HepG2 (cell line): Measurements from ENCODE around the gene CHMP4B. TPM values are rescaled to one million over a fixed set of nuclear protein-coding genes. Genes with fewer than 3 reads are reported as not detected.
A peak's percentile ranks its signal among the peaks of the same experiment; 100 is the strongest.

Source experiments
- ATAC-seq: fragments of 200-7000 bp; cut with Tn5 transposase; 3 replicates; pipeline ENCODE4 v1.9.1; 2020; ENCODE audit warnings: mild to moderate bottlenecking, moderate library complexity
- BruUV-seq: library from RNA; stranded (reverse); fragments of 400-500 nt; replicated peaks from 2 replicates; lab custom pipeline; 2021; lab: Mats Ljungman, UMichigan
- CTCF ChIA-PET: fragments of 300-600 bp; formaldehyde crosslinking; extraction: SDS; loops from one replicate; lab custom pipeline; 2021; ENCODE audit warnings: low total read pairs, inconsistent platforms, low intra/inter-chr PET ratio; lab: Yijun Ruan, JAX
- POLR2A ChIA-PET: fragments of 350-600 bp; sonication (Branson Sonifier 250); formaldehyde crosslinking; loops from one replicate; lab custom pipeline; 2020; ENCODE audit warnings: antibody characterized with exemption, inconsistent platforms; lab: Yijun Ruan, JAX
- DNase-seq: peaks from one replicate; pipeline ENCODE4 v3.0.0-alpha.2; 2015; ENCODE audit warnings: low spot score
- FAIRE-seq: peaks from 3 replicates; lab custom pipeline; 2011; peaks lifted over from hg19 to GRCh38; lab: Jason Lieb, UNC
- H2AFZ ChIP-seq: one replicate; pipeline ENCODE4 v1.6.1; 2011; ENCODE audit warnings: low read length, inconsistent platforms
- H3K27ac ChIP-seq: fragments of 300-600 bp; 3 replicates; pipeline ENCODE4 v1.8.0; 2011; ENCODE audit warnings: mixed run types, mild to moderate bottlenecking, mixed read lengths, low read length, inconsistent platforms; ENCODE audit not compliant: insufficient read depth; ENCODE audit errors: extremely low read length
- H3K27me3 ChIP-seq, 2 experiments: fragments of 200-600 bp in 1 of 2; 2 replicates in 1 of 2; 3 replicates in 1 of 2; pipeline versions ENCODE4 v1.6.0 to v1.8.0; 2011; ENCODE audit warnings: low read length in 2 of 2, mild to moderate bottlenecking in 2 of 2, moderate library complexity in 2 of 2, inconsistent platforms in 1 of 2; ENCODE audit not compliant: insufficient read depth in 2 of 2, control insufficient read depth in 1 of 2
- H3K36me3 ChIP-seq, 2 experiments: fragments of 200-600 bp in 1 of 2; replicated peaks in 1 of 2; 2 replicates in 1 of 2; 3 replicates in 1 of 2; pipeline versions ENCODE4 v1.5.1 to v1.8.0; 2011; ENCODE audit warnings: low read length in 2 of 2, inconsistent platforms in 1 of 2; ENCODE audit not compliant: insufficient read depth in 2 of 2, control insufficient read depth in 1 of 2
- H3K4me1 ChIP-seq: 2 replicates; pipeline ENCODE4 v1.5.1; 2012; ENCODE audit warnings: low read length, inconsistent platforms; ENCODE audit not compliant: insufficient read depth
- H3K4me2 ChIP-seq: 2 replicates; pipeline ENCODE4 v1.6.0; 2011; ENCODE audit warnings: low read depth, low read length, inconsistent platforms
- H3K4me3 ChIP-seq, 3 experiments: fragments of 200-600 bp in 1 of 3; sonication (generic), shearing (Covaris generic) in 1 of 3; replicated peaks in 1 of 3; 2 replicates each; pipeline ENCODE4 v1.5.1; 2011 to 2016; ENCODE audit warnings: low read length in 3 of 3, inconsistent platforms in 2 of 3, low read depth in 2 of 3, mild to moderate bottlenecking in 2 of 3, control low read depth in 1 of 3, mixed read lengths in 1 of 3; ENCODE audit not compliant: insufficient read depth in 1 of 3
- H3K79me2 ChIP-seq: one replicate; pipeline ENCODE4 v1.6.1; 2011; ENCODE audit warnings: low read length, inconsistent platforms; ENCODE audit not compliant: insufficient read depth
- H3K9ac ChIP-seq: 2 replicates; pipeline ENCODE4 v1.6.0; 2011; ENCODE audit warnings: mild to moderate bottlenecking, low read depth, low read length, inconsistent platforms; ENCODE audit not compliant: insufficient read depth
- H3K9me3 ChIP-seq: 2 replicates; pipeline ENCODE4 v1.5.1; 2012; ENCODE audit warnings: mild to moderate bottlenecking, low read length
- H4K20me1 ChIP-seq: 2 replicates; pipeline ENCODE4 v1.6.0; 2011; ENCODE audit warnings: inconsistent platforms, mild to moderate bottlenecking, low read length, moderate library complexity; ENCODE audit not compliant: insufficient read depth
- ATF6 ChIP-seq: sonication (generic); formaldehyde crosslinking; conservative IDR thresholded peaks from 2 replicates; pipeline ENCODE4 v1.4.0; 2020; ENCODE audit warnings: missing genetic modification reagents
- GLI4 ChIP-seq: sonication (generic); formaldehyde crosslinking; IDR thresholded peaks from 2 replicates; pipeline ENCODE4 v1.5.1; 2020; ENCODE audit warnings: missing genetic modification reagents, mild to moderate bottlenecking, moderate library complexity, borderline replicate concordance
- HHEX ChIP-seq: IDR thresholded peaks from 2 replicates; pipeline ENCODE4 v1.6.1; 2016; ENCODE audit warnings: control low read depth
- MTF2 ChIP-seq: sonication (generic); formaldehyde crosslinking; IDR thresholded peaks from 2 replicates; pipeline ENCODE4 v1.5.0; 2020; ENCODE audit warnings: missing genetic modification reagents, borderline replicate concordance
- NFATC3 ChIP-seq: sonication (generic); formaldehyde crosslinking; IDR thresholded peaks from 2 replicates; pipeline ENCODE4 v1.5.1; 2020; ENCODE audit warnings: mild to moderate bottlenecking, missing genetic modification reagents
- NFIB ChIP-seq: sonication (generic); formaldehyde crosslinking; IDR thresholded peaks from 2 replicates; pipeline ENCODE4 v1.9.0; 2021; ENCODE audit warnings: missing genetic modification reagents, mild to moderate bottlenecking, borderline replicate concordance
- ZBTB7B ChIP-seq: sonication (generic); formaldehyde crosslinking; IDR thresholded peaks from 2 replicates; pipeline ENCODE4 v1.4.0; 2020; ENCODE audit warnings: missing genetic modification reagents
- WGBS: methylation state at CpG from one replicate; pipeline ENCODE4 v1.1.6; 2017; ENCODE audit warnings: low lambda C conversion rate; 5-methylcytosine and 5-hydroxymethylcytosine counted together
- in situ Hi-C: cut with HindIII; loops from 2 replicates; pipeline ENCODE4 v1.10.0; 2017; ENCODE audit warnings: low pct_unique_long_range_greater_than_20kb; ENCODE audit not compliant: extremely low pct_ligation_motif_present
- intact Hi-C: fragments of 100-400 bp; cut with micrococcal nuclease; formaldehyde crosslinking; loops from one replicate; pipeline ENCODE4 v1.10.0; 2022; ENCODE audit not compliant: unreplicated experiment
- polyA plus RNA-seq, 8 experiments: library from polyadenylated mRNA; depleted of rRNA in 3 of 8; stranded (reverse) in 7 of 8; unstranded in 1 of 8; fragments of >200 nt; fragmentation: Illumina TruSeq in 4 of 8; extraction: Trizol in 4 of 8; gene quantifications; 2 replicates each; pipeline versions ENCODE4 v1.2.1 to v1.2.3, GENCODE V29; 2011 to 2016; ENCODE audit warnings: low read depth in 4 of 8, missing spikeins in 1 of 8, mixed read lengths in 1 of 8; ENCODE audit not compliant: insufficient read depth in 1 of 8
- total RNA-seq, 5 experiments: library from RNA; depleted of rRNA; stranded (reverse); fragments of >200 nt; fragmentation: Illumina TruSeq; extraction: Trizol; gene quantifications; 2 replicates each; pipeline ENCODE4 v1.2.3, GENCODE V29; 2016; ENCODE audit warnings: low read depth in 1 of 5

The CHMP4B gene
- total and polyA plus RNA-seq, 2 of the 13 experiments (the other 11 are each of a cell fraction or from before 2014, with no cell fraction given): 40.1 to 45.6 TPM

GRCh38 chr20:33839591-33839990 lies 28.4 kb downstream of the CHMP4B start (continued):
- TF ChIP-seq ATF6 (CRISPR knock-in tag) (no peak), ZBTB7B (CRISPR knock-in tag) (no peak)
- TF ChIP-seq, all 625 proteins: peak for 0

DNA sequence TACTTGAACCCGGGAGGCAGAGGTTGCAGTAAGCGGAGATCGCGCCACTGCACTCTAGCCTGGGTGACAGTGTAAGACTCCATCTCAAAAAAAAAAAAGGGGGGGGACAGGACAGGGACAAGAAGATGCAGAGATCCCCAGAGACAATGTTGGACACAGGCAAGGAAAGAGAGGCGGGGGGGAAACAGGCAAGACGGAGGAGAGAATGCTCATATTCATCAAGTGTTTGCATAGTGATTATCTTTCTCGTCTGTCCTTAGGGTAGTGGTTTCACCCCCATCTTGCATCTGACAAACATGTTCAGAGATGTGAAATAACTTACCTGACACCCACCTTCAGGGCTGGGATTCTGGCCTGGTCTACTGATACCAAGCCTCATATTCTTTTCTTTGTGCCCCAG lies 29.0 kb downstream of the CHMP4B start:
- peaks cover 82% of the 10 kb centered on the region for H3K79me2 ChIP-seq

More for the DNA sequence above, 29.0 kb downstream of the CHMP4B start:
- Histone ChIP-seq H3K4me1 (peaks cover 70% of the 10 kb centered on the region), H3K27me3 (no peaks in the 10 kb centered on the region), H3K9ac (no peak overlapping the region), H3K36me3 (peaks cover 0 to 6% of the 10 kb centered on the region in 2 experiments; a peak in 3 of 5 replicates), H3K4me2 (no peak overlapping the region), H3K4me3 (no peak overlapping the region), H2AFZ (no peak overlapping the region), H4K20me1 (peaks cover 37% of the 10 kb centered on the region), H3K27ac (no peak overlapping the region), H3K9me3 (no peaks in the 10 kb centered on the region)
- intact Hi-C loops (loop anchor here (5.0 kb wide), 1 partner anchor 48 kb away; no protein-coding TSS in a partner anchor), in situ Hi-C loops (no loop called here)
- no TSS peak for BruUV-seq
- ChIA-PET POLR2A (interaction anchor here (1.2 kb wide), 1 partner anchor 153 kb away, joined by 4 read pairs; the partner anchor contains the start of gene RALY), CTCF (no interaction called here)
- FAIRE-seq (no peak), DNase-seq (no peak), ATAC-seq (no peak)
- 95% methylated on average over 7 of the region's 7 CpGs for WGBS
- TF ChIP-seq NFIB (0 out of 2 replicates have a peak, but pooled peaks have one; percentile 38), NFATC3 (CRISPR knock-in tag) (no peak), HHEX (CRISPR knock-in tag) (no peak), GLI4 (CRISPR knock-in tag) (0 out of 2 replicates have a peak, but pooled peaks have one; percentile 20), MTF2 (CRISPR knock-in tag) (0 out of 2 replicates have a peak, but pooled peaks have one; percentile 45)
